IMR-90 (cell line): ENCODE measurements around the gene STARD10.

ENCODE experiments used
- BHLHE40 ChIP-seq: fragments of 150-350 bp; IDR thresholded peaks from 2 replicates; pipeline ENCODE4 v1.6.1; 2016; ENCODE audit warnings: mild to moderate bottlenecking, low read depth, low read length
- CEBPB ChIP-seq: IDR thresholded peaks from 2 replicates; pipeline ENCODE4 v1.6.1; 2012; ENCODE audit warnings: low read depth, low read length, improper control_type of control experiment
- CTCF ChIP-seq: conservative IDR thresholded peaks from 2 replicates; pipeline ENCODE4 v1.5.1; 2012; ENCODE audit warnings: mild to moderate bottlenecking, low read depth, low read length, improper control_type of control experiment
- MXI1 ChIP-seq: IDR thresholded peaks from 2 replicates; pipeline ENCODE4 v1.6.1; 2012; ENCODE audit warnings: low read depth, mild to moderate bottlenecking, low read length, moderate library complexity, borderline replicate concordance
- NFE2L2 ChIP-seq: fragments of 150-350 bp; IDR thresholded peaks from 2 replicates; pipeline ENCODE4 v1.6.1; 2016; ENCODE audit warnings: low read depth, mild to moderate bottlenecking, low read length
- POLR2A ChIP-seq: IDR thresholded peaks from 2 replicates; pipeline ENCODE4 v1.6.1; 2012; ENCODE audit warnings: mild to moderate bottlenecking, low read depth, low read length
- RCOR1 ChIP-seq: IDR thresholded peaks from 2 replicates; pipeline ENCODE4 v1.6.1; 2012; ENCODE audit warnings: mild to moderate bottlenecking, low read length, improper control_type of control experiment; ENCODE audit not compliant: insufficient replicate concordance
- USF2 ChIP-seq: fragments of 150-350 bp; IDR thresholded peaks from 2 replicates; pipeline ENCODE4 v1.6.1; 2017; ENCODE audit warnings: mild to moderate bottlenecking, antibody characterized with exemption, low read length, low read depth

GRCh38 chr11:72750556-72751115 lies 43.2 kb downstream of the STARD10 start:
- TF ChIP-seq POLR2A (no peak), NFE2L2 (no peak), CTCF (no peak), RCOR1 (no peak), USF2 (no peak), CEBPB (no peak), BHLHE40 (no peak), MXI1 (no peak)
